Fibroblast of the aortic adventitia (primary cell): ENCODE data around the gene ZBTB40. TPM values are rescaled to one million over a fixed set of nuclear protein-coding genes. Genes with fewer than 3 reads are reported as not detected.

Experiments used
- DNase-seq: peaks from one replicate; pipeline ENCODE4 v3.0.0-alpha.2; 2010; ENCODE audit warnings: low read depth
- H3K4me3 ChIP-seq: 2 replicates; pipeline ENCODE4 v1.5.1; 2011; ENCODE audit warnings: low read depth, mild to moderate bottlenecking, control low read depth, low read length, moderate library complexity
- total RNA-seq: library from RNA; depleted of rRNA; stranded (reverse); fragments of >200 nt; gene quantifications from 2 replicates; pipeline ENCODE4 v1.2.3, GENCODE V29; 2012; ENCODE audit warnings: low replicate concordance
- TF ChIP-seq, protein P1 (sequence below): IDR thresholded peaks from 2 replicates; pipeline ENCODE4 v1.5.1; 2011; ENCODE audit warnings: mild to moderate bottlenecking, low read length, control low read depth, inconsistent platforms; ENCODE audit not compliant: insufficient read depth

ZBTB40 gene
- total RNA-seq, 1 donor: 10.0 TPM

- H3K4me3 ChIP-seq: no peak overlapping the region
- no peak for DNase-seq
- TF ChIP-seq, protein P1, sequence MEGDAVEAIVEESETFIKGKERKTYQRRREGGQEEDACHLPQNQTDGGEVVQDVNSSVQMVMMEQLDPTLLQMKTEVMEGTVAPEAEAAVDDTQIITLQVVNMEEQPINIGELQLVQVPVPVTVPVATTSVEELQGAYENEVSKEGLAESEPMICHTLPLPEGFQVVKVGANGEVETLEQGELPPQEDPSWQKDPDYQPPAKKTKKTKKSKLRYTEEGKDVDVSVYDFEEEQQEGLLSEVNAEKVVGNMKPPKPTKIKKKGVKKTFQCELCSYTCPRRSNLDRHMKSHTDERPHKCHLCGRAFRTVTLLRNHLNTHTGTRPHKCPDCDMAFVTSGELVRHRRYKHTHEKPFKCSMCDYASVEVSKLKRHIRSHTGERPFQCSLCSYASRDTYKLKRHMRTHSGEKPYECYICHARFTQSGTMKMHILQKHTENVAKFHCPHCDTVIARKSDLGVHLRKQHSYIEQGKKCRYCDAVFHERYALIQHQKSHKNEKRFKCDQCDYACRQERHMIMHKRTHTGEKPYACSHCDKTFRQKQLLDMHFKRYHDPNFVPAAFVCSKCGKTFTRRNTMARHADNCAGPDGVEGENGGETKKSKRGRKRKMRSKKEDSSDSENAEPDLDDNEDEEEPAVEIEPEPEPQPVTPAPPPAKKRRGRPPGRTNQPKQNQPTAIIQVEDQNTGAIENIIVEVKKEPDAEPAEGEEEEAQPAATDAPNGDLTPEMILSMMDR: no peak
Measured at GRCh38 chr1:22525211-22525610, 73.6 kb downstream of the ZBTB40 start.

DNA sequence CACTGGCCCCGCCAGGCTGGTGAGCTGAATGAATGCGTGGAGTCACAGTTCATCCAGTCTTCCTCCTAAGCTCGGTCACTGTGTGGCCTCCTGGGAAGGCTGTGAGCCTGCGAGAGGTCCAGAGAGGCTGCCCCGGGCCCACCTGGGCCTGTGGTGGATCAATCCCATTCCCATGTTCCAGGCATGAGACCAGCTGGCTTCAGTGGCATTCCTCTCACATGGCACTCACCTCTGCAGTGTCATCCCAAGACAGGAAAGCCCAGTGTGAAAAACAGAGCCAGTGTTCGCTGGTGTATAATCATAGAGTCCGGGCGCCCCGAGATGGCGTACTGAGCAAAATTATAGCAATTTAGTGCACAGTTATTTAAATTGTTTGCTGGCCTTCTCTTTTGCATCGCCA lies 74.0 kb downstream of the ZBTB40 start:
- H3K4me3 ChIP-seq: no peak overlapping the region
- TF ChIP-seq, protein P1: no peak
- no peak for DNase-seq

- DNase-seq: no peak
- no peak overlapping the region for H3K4me3 ChIP-seq
- TF ChIP-seq, protein P1: no peak
Measured at GRCh38 chr1:22526098-22526497, 74.4 kb downstream of the ZBTB40 start.

- TF ChIP-seq, protein P1: no peak
- H3K4me3 ChIP-seq: no peak overlapping the region
- no peak for DNase-seq
Measured at GRCh38 chr1:22526677-22527076, 75.0 kb downstream of the ZBTB40 start.

GRCh38 chr1:22527122-22527521 lies 75.5 kb downstream of the ZBTB40 start:
- H3K4me3 ChIP-seq: no peak overlapping the region
- DNase-seq: no peak
- TF ChIP-seq, protein P1: no peak

DNA sequence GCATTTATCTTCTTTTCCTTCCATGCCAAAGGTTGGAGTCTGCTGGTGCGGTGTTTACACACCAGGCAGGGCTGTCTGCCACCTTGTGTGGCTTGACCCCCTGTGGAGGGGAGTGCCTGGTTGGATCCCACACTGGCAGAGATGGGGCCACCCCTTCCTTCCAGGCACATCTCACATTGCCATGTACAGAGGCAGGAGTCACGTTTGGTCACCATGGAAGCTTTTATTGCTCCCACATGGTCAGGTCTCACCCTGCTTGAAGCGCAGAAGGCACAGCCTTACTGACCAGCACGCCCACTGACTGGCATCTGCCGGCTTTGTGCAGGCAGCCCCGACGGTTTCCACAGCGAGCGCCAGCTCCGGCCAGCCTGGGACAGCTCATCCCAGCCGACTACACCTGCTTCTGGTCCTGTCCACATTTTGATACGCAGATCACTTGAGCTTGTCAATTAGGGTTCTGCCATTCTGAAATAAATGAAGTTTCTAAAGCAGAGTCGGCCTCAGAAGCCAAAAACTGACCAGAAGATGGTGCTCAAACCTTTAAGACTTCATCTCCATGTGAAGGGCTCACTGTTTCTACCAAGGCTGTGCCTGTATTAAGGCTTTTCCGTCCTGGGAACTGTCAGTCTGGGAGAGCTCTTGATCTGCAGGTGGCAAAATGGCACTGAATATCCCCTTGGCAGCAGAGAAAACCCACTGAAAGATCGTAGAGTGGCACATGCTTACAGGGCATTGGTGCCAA lies 76.1 kb downstream of the ZBTB40 start:
- peak; percentile 10 for DNase-seq
- TF ChIP-seq, protein P1: peak; percentile 2
- H3K4me3 ChIP-seq: no peak overlapping the region

GRCh38 chr1:22528451-22528850 lies 76.8 kb downstream of the ZBTB40 start:
- TF ChIP-seq, protein P1: no peak
- no peak for DNase-seq
- no peak overlapping the region for H3K4me3 ChIP-seq
